Ovary (tissue), 9 donors: ENCODE results near the gene CRTAC1. TPM values are rescaled to one million over a fixed set of nuclear protein-coding genes. Genes with fewer than 3 reads are reported as not detected.

Source experiments
- DNase-seq, 5 donors: peaks; one replicate each; pipeline ENCODE4 v3.0.0-alpha.2; 2019 to 2020
- H3K27ac ChIP-seq, 2 donors: fragments of 200-600 bp; one replicate each; pipeline versions ENCODE4 v1.5.1 to v1.8.0; 2019 to 2022
- H3K27me3 ChIP-seq: fragments of 200-600 bp; one replicate; pipeline ENCODE4 v1.8.0; 2022
- H3K36me3 ChIP-seq: fragments of 200-600 bp; sonication (generic); one replicate; pipeline ENCODE4 v1.5.1; 2019
- H3K4me1 ChIP-seq: one replicate; pipeline ENCODE4 v1.8.1; 2013; ENCODE audit warnings: mild to moderate bottlenecking, moderate library complexity; ENCODE audit not compliant: insufficient read depth
- H3K4me3 ChIP-seq: fragments of 200-600 bp; sonication (generic); one replicate; pipeline ENCODE4 v1.5.1; 2017
- H3K9me3 ChIP-seq, 2 donors: fragments of 200-600 bp in 1 of 2; sonication (generic) in 1 of 2; one replicate each; pipeline versions ENCODE4 v1.5.1 to v1.8.1; 2013 to 2019; ENCODE audit warnings: mild to moderate bottlenecking in 1 of 2, moderate library complexity in 1 of 2
- EP300 ChIP-seq: sonication (generic); formaldehyde crosslinking; IDR thresholded peaks from one replicate; pipeline ENCODE4 v1.6.1; 2017; ENCODE audit warnings: antibody characterized with exemption
- POLR2A ChIP-seq: fragments of 450-650 bp; IDR thresholded peaks from one replicate; pipeline ENCODE4 v1.6.1; 2017; ENCODE audit warnings: antibody characterized with exemption, mild to moderate bottlenecking, moderate library complexity
- WGBS, 3 donors: extraction: QIAGEN DNeasy Blood & Tissue Kit in 1 of 3; methylation state at CpG; one replicate each; pipeline versions ENCODE4 v1.1.5 to v1.1.7; 2013 to 2017; 5-methylcytosine and 5-hydroxymethylcytosine counted together
- intact Hi-C, 4 donors: fragments of 100-400 bp; cut with DNase I; formaldehyde crosslinking; loops; one replicate each; pipeline versions ENCODE4 v1.11.0 to v1.15.1; 2022 to 2023
- polyA plus RNA-seq, 2 donors: library from polyadenylated mRNA; stranded (reverse); fragments of 200-250 nt in 1 of 2; fragments of 350-450 nt in 1 of 2; fragmentation: Illumina TruSeq in 1 of 2; extraction: RNeasy Lipid Tissue Mini Kit (QIAGEN cat#74804) in 1 of 2; gene quantifications; one replicate each; pipeline ENCODE4 v1.2.3, GENCODE V29; 2013 to 2014
- total RNA-seq, 7 donors: library from RNA; depleted of rRNA in 2 of 7; stranded (reverse); fragments of >200 nt in 2 of 7; fragmentation: NEBNext Ultra II Directional in 3 of 7; extraction: Animal tissue kit (Norgen Biotek cat#: 25700) in 3 of 7; gene quantifications; one replicate each; pipeline versions ENCODE4 v1.1.0 to v1.2.4, GENCODE V29; 2016 to 2023
- TF ChIP-seq, protein P1 (sequence below), 3 donors: fragments of 450-650 bp in 2 of 3; fragments of 200-600 bp in 1 of 3; IDR thresholded peaks; one replicate each; pipeline versions ENCODE4 v1.5.1 to v1.8.0; 2016 to 2022; ENCODE audit warnings: antibody characterized with exemption in 3 of 3, mild to moderate bottlenecking in 1 of 3
- donor health status: DM: no; HTN: no; CAD: no; lungs with moderate emphysema.
- donor health status: DM: no; HTN: no; CAD: no.
- donor health status: Bipolar disorder and iron deficiency.
- donor health status: DM: yes; HTN: yes; CAD: no.
- donor health status: DM: no; HTN: no; CAD: no.
- donor health status: DM: yes; HTN: yes; CAD: no.

CRTAC1 gene
- total and polyA plus RNA-seq, 9 donors, result 0.13 to 19.5 (median 1.6) TPM

DNA sequence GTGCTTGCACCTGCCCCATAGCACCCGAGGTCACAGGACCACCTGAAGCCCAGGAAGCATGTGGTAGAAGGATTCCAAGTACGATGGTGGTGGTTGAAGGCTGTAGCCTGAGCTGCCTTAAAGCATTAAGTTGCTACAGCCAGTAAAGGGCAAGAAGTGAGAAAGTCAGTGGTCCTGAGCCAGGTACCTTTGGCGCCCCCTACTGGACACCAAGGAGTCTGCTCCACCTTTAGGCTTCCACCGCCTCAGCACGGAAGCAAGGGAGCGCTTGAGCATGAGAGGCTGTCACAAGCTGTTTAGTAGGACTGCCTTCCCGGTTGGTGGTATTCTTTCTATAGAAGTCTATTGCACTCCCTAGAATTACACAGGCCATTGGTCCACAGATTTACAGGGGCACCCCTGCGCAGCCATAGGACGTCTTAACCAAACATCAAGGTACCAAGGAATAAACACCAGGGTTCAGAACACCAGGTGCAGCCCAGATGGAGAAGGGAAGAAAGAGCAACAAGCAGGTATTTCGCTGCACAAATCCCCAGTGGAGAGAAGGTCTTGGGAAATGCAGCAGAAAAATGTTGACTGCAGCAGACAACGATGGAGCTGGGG is 2.2 kb downstream of the CRTAC1 start:
- intact Hi-C loops, result no loop called here
- DNase-seq, result peak in 2 of 5 donors; percentile 26 to 37
- no peaks in the 10 kb centered on the region for H3K27me3 ChIP-seq

DNA sequence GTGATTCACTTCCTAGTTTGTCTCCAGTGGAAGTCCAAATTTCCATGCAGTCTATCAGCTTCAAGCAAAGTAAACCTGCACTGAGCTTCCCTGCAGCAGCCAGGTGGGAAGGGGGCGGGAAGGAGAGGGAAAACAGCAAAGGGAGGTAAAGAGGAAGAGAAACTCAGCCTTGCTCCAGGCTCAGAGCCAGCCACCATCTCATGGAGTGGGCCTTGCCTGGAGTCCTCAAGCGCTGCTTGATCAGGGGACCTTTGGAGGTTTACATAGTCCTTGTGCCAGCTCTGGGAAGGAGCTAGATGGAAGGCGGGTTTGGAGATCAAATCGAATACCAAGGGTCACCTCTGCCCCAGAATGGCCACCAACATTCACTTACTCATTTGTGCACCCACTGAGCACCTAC is 7.4 kb downstream of the CRTAC1 start:
- no peaks in the 10 kb centered on the region for H3K4me1 ChIP-seq
- TF ChIP-seq EP300 (no peak), POLR2A (no peak)
- TF ChIP-seq, protein P1, sequence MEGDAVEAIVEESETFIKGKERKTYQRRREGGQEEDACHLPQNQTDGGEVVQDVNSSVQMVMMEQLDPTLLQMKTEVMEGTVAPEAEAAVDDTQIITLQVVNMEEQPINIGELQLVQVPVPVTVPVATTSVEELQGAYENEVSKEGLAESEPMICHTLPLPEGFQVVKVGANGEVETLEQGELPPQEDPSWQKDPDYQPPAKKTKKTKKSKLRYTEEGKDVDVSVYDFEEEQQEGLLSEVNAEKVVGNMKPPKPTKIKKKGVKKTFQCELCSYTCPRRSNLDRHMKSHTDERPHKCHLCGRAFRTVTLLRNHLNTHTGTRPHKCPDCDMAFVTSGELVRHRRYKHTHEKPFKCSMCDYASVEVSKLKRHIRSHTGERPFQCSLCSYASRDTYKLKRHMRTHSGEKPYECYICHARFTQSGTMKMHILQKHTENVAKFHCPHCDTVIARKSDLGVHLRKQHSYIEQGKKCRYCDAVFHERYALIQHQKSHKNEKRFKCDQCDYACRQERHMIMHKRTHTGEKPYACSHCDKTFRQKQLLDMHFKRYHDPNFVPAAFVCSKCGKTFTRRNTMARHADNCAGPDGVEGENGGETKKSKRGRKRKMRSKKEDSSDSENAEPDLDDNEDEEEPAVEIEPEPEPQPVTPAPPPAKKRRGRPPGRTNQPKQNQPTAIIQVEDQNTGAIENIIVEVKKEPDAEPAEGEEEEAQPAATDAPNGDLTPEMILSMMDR (IDR thresholded peaks at IDR 0.05), result no peak
- H3K4me3 ChIP-seq, result no peak overlapping the region
- H3K36me3 ChIP-seq, result no peaks in the 10 kb centered on the region
- H3K27ac ChIP-seq, result no peak overlapping the region
- no peak for DNase-seq
- no peaks in the 10 kb centered on the region for H3K27me3 ChIP-seq
- H3K9me3 ChIP-seq, result no peaks in the 10 kb centered on the region
- 78 to 82% (median 80%) methylated on average over 4 of the region's 4 CpGs for WGBS, 3 donors
- intact Hi-C loops, result no loop called here

More for the DNA sequence above, 2.2 kb downstream of the CRTAC1 start:
- Histone ChIP-seq H3K27ac (no peak overlapping the region), H3K4me1 (peaks cover 9% of the 10 kb centered on the region), H3K4me3 (no peak overlapping the region), H3K36me3 (no peaks in the 10 kb centered on the region), H3K9me3 (no peaks in the 10 kb centered on the region)
- TF ChIP-seq EP300 (no peak), POLR2A (no peak)
- TF ChIP-seq, protein P1 (IDR thresholded peaks at IDR 0.05), result no peak
- 17 to 24% (median 18%) methylated on average over 11 of the region's 11 CpGs for WGBS, 3 donors

DNA sequence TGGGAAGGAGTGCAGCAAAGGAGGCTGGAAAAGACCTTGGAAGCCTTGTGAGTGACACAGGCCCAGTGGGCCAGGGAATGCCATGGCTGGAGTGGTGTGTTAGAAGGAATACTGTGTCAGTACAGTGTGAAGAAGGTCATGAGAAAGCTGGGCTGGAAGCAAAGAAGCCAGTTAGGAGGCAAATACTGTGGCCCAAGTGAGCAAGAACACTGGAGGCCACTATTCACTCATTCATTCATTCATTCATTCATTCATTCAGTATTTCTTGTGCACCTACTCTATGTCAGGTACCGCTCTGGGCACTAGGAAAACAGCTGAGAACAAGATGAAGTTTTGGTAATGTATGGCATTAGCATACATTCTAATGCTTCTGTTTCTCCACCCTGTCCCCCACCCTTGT is 9.6 kb downstream of the CRTAC1 start:
- Histone ChIP-seq H3K9me3 (no peaks in the 10 kb centered on the region), H3K27me3 (no peaks in the 10 kb centered on the region), H3K36me3 (no peaks in the 10 kb centered on the region), H3K4me3 (no peak overlapping the region), H3K27ac (no peak overlapping the region), H3K4me1 (no peaks in the 10 kb centered on the region)
- WGBS, 3 donors, result 84 to 97% (median 92%) methylated on average over 1 of the region's 1 CpG
- intact Hi-C loops, result no loop called here
- no peak for DNase-seq
- TF ChIP-seq POLR2A, result no peak
- no peak for TF ChIP-seq EP300
- TF ChIP-seq, protein P1 (IDR thresholded peaks at IDR 0.05), result no peak

DNA sequence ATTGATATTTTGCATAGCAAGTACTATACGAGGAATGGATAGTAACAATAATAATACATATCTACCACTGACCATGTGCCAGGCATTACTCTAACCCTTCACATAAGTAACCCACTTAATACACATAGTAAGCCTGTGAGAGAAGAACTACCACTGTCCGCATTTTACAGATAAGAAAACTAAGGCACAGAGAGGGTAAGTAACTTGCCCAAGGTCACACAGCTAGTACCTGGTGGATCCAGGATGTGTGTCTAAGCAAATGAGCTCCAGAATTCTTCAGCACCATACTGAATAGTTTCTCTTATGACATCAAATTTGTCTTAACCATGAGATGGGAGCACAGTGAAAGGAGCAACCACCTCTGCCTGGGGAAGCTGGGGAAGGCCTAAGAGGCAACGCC is 10.2 kb downstream of the CRTAC1 start:
- TF ChIP-seq, protein P1 (IDR thresholded peaks at IDR 0.05), result no peak
- TF ChIP-seq EP300, result no peak
- no peak for TF ChIP-seq POLR2A
- no peak overlapping the region for H3K27ac ChIP-seq
- WGBS, 3 donors, result 67 to 80% (median 69%) methylated on average over 3 of the region's 3 CpGs
- no peaks in the 10 kb centered on the region for H3K9me3 ChIP-seq
- intact Hi-C loops, result no loop called here
- no peaks in the 10 kb centered on the region for H3K27me3 ChIP-seq
- H3K36me3 ChIP-seq, result no peaks in the 10 kb centered on the region
- DNase-seq, result no peak
- H3K4me3 ChIP-seq, result no peak overlapping the region
- no peaks in the 10 kb centered on the region for H3K4me1 ChIP-seq
